Germinal center (tissue), 1 donor: ENCODE data around the gene DACT3.

Experiments
- DNase-seq: peaks from one replicate; pipeline ENCODE4 v3.0.0; 2012; ENCODE audit warnings: mixed read lengths, low spot score

The DACT3 gene

DNA sequence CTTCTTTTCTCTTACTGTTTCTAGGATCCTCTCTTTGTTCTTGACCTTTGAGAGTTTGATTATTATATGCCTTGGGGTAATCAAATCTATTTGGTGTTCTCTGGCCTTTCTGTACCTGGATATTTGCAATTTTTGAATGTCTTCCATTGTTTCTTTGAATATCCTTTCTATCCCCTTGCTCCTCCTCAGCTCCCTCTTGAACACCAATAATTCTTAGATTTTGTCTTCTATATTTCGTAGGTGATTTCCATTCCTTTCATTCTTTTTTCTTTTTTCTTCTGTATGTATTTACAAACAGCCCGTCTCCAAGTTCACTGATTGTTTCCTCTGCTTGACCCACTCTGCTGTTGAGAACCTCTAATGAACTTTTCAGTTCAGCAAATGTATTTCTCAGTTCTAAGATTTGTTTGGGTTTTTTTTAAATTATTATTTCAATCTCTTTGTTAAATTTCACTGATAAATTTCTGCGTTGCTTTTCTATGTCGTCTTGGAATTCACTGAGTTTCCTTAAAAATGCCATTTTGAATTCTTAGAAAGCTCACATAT is 62.5 kb downstream of the DACT3 start:
- DNase-seq: no peak
